Stimulated activated naive CD4-positive, alpha-beta T cell (primary cell): ENCODE data around the gene SMAD6.
"Not testable (repeated sequence)": the region's sequence is repeated elsewhere in the genome, so short reads cannot be mapped to it uniquely, and the experiment has no call there.

Experiments
- DNase-seq, 6 experiments: peaks; one replicate each; lab custom pipeline; 2025; lab: John Stamatoyannopoulos, UW

SMAD6 gene

DNA sequence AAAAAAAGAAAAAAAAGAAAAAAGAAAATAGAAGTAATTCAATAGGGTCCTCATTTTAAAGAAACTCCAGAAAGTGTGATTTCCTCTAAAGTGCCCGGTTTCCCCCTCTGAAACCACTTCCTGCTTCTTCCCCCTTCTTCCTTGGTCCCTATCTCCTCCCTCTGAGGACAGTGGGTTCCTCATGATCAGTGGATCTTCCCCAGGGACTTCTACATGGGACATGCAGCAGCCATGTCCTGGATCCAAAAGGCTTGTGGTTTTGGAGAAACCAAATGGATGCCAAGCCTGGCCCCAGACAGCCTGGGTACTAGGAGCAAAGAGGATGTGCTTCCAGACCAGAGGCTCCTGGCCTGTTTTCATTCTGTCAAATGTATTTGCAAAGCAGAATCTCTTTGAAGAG is 26.6 kb upstream of the SMAD6 start:
- DNase-seq = no peak

DNA sequence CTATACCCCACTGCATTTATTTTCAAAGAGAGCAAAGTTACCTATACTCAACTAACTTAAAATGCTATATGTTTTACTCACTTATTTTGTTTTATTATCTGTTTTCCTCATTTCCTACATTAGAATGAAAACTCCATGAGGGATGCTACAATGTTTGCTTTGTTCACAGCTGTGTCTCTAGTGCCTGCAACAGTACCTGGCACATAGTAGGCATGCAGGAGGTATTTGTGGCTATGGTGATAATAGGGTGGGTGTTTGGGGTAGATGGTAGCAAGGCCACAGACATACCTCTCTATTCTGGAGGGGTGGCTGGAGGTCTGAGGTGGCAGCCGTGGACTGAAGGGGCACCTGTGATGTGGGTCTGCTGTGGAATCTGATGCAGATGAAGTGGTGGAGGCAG is 24.7 kb upstream of the SMAD6 start:
- DNase-seq = no peak

DNA sequence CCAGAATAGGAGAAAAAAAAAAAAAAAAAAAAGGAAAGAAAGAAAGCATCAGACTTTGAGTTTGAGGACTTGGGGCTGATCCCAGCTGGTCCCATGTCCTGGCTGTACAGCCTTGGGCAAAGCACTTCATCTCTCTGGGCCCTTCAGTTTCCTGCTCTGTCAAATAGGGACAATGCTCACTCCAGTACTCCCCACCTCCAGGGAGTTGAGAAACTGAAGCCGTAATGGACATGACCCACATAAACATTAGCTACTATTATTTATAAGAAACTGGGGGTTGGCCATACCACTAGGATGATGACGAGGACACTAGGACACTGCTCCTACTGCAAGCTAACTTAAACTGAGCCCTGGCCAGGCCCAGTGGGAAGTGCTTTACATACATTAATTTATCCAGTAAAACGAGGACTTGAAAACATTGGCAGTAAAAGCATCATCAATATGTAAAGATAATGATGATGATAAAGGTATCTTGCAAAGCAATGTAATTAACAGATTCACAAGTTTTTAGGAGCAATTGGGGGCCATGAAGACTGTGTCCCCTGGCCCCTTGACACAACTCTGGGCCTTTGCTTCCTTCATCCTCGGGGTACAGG is 22.9 kb upstream of the SMAD6 start:
- no peak for DNase-seq

DNA sequence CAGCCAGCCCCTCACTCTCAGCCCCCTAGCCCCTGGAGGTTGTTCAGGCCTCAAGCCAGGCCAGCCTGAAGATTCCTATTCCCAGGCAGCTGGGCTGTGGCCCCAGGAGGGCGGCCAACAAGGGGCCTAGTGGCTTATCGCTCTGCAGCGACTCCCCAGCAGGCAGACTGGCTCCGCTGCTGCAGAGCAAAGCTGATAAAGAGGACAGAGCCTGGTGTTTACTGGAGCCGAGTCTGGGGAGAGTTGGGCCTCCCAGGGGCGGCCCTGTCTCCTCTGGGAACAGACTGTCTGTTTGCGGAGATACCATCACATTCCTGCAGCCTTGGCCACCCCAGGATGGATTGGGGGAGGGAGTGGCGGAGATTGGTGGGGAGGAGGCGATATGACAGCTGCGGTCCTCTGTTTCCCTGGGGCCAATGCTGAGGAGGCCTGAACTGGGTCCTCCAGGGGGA is 22.4 kb upstream of the SMAD6 start:
- no peak for DNase-seq

DNA sequence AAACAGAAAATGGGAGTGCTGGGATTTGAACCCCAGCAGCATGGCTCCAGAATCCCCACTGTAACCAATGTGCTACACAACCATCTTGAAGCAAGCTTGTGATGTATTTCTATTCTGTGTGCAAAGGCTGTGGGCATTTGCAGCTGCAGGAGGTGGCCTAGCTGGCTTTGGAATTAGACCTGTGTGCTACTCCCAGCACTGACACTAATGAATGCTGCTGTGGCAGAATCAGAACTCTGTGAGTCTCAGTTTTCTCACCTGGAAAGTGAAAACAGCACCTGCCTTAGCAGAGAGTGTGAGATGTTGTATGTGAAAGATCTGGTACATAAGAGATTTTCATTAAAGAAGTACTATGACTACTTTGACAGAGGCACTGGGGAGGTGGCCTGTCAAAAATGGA is 21.5 kb upstream of the SMAD6 start:
- no peak for DNase-seq

DNA sequence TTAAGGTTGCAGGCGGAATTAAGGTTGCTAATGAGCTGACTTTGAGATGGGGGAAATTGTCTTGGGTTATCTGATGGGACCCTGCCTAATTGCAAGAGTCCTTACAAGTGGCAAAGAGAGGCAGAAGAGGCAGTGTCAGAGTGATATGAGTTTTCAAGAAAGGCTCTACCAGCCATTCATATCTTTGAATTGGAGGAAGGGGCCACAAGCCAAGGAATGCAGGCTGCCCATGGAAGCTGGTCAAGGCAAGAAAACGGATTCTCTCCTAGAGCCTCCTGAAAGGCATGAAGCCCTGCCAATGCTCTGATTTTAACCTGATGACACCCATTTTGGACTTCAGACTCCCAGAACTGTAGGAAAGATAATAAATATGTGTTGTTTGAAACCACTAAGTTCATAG is 20.6 kb upstream of the SMAD6 start:
- DNase-seq = no peak

DNA sequence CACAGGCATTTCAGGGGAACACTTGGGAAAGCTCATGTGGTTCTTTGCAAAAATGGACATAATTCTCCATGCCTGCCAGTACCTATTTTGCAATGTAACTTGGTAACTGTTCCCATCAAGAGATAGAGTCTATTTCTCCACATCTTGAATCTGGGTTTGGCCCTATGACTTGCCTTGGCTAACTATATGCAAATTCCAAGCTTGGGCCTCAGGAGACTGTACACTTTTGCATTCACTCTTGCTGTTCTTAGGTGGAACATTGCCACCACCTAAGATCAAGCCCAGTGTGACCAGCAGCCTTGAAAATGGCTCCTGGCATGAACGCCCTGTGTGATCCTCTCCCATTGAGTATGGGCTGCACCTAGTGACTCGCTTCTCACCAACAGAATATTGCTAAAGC is 19.8 kb upstream of the SMAD6 start:
- no peak for DNase-seq

DNA sequence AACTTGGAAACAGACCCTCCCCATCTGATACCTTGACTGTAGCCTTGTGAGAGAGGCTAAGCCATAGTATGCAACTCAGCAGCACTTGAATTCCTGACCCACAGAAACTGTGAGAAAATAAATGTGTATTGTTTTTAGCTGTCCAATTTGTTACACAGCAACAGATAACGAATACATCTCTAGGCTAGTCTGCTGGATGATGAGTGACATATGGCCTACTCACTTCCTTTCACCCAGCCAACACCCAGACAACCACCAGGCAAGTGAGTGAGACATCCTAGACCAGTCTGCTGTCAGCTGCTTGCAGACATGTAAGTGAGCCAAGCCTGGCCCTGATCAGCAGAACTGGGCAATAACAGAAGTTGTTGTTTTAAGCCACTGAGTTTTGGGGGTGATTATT is 19.2 kb upstream of the SMAD6 start:
- DNase-seq = no peak

DNA sequence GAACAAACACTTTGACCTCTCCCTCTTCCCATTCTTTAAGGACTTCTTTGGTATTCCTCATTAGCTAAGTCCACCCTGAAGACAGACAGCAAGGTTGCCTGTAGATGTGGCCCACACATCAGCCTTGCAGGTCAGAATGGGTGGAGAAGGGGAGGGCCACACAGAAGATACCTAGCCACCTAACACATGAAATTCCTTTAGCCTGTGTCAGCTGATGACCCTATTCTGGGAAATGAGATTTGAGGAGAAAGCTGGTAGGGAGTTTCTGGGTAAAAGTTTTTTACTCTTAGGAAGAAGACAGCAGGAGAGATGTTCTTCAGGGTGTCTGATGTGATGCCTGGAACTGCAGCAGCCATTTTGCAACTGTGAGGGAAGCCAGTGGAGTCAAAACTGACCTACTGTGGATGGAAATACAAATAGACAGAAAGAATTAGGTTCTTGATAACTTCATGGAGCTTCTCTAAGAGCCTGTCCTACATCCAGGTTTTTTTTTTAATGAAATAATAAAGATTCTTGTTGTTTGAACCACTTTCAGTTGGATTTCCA is 17.8 kb upstream of the SMAD6 start:
- DNase-seq = no peak

DNA sequence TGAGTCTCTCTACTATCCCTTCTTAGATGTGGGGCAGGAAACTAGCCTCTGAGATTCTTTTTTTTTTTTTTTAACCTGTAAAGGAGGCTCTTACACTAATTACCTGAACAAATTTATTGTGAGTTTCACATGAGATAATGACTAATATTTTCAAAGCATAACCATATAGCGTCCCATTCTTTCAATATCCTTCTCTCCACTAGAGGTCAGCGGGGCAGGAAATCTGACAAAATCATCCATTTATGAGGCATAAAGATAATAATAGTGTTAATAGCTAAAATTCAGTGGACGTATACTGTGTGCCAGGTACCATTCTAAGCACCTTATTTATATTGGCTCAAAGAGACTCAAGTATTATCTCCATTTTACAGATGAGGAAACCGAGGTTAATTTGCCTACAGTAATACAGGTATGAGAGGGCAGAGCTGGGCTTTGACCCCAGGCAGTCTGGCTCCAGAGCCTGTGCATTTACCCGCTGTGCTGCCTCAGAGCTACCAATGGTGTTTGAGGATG is 16.3 kb upstream of the SMAD6 start:
- no peak for DNase-seq

DNA sequence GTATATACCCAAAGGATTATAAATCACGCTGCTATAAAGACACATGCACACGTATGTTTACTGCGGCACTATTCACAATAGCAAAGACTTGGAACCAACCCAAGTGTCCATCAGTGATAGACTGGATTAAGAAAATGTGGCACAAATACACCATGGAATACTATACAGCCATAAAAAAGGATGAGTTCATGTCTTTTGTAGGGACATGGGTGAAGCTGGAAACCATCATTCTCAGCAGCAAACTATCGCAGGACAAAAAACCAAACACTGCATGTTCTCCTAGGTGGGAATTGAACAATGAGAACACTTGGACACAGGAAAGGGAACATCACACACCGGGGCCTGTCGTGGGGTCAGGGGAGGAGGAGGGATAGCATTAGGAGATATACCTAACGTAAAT is 11.1 kb upstream of the SMAD6 start:
- DNase-seq = not testable (repeated sequence)

DNA sequence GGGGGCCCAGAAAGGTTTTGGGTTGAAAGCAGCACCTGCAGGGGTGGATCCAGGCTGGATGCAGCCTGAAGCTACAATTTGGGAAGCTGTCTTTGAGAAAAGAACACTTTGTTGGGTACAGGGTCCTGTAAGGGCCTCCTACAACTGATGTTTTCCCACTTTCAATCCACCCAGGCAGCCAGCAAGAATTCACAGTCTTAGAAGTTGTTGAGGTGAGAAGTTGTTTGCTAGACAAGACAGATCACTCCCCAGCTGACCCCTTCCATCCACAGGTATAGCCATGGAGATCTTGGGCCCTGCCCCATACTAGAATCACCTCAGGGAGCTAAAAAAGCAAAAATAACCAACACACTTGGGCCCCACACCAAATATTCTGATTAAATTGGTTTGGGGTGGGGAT is 10.3 kb upstream of the SMAD6 start:
- no peak for DNase-seq

DNA sequence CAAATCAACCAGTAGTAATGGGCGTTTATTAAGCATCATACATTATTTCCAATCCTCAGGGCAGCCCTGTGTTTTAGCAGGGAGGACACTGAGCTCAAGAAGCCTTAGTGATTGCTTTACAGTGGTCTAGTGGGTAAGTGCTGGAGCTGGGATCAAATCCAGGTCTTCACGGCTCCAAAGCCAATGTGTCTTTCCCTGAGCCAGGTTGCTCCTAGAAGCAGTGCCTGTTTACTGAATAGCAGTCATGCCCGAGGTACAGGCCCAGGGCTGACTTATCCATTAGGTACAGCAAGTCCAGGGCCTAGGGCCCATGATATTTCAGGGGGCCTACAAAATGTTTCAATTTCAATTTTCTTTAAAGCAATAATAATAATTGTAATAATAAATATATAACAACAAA is 9.6 kb upstream of the SMAD6 start:
- DNase-seq = no peak

DNA sequence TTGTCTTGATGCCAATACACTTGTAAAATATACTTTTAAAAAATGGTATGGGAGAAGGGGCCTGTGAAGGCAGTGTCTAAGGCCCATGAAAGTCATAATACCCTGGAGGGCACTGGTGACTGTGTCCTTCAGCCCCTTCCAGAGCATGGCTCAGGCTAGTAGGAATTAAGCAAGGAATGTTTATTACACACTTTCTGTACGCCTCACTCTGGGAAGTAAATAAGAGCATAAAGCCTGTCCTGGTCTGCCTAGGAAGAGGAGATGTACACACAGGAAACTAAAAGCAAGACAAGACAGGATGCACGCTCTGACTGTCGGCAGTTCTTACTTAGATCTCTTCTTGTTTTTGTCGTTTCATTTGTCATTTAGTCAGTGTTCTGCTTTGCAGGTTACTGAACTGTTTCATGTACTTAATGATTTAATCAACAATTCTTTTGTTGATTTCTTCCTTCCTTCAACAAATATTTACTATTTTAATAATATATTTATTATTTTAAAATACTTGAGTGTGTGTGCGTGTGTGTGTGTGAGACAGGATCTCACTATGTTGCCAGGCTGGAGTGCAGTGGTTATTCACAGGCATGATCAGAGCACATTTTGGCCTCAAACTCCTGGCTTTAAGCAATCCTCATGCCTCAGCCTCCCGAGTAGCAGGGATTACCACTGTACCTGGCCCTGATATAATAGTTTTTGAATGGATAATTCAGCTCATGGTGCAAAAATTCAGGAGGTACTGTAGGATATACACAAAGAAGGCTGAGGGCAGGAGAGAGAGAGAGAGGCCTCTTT is 9.0 kb upstream of the SMAD6 start:
- DNase-seq = peak in 3 of 6 experiments; percentile 34 to 60 (median 42)

DNA sequence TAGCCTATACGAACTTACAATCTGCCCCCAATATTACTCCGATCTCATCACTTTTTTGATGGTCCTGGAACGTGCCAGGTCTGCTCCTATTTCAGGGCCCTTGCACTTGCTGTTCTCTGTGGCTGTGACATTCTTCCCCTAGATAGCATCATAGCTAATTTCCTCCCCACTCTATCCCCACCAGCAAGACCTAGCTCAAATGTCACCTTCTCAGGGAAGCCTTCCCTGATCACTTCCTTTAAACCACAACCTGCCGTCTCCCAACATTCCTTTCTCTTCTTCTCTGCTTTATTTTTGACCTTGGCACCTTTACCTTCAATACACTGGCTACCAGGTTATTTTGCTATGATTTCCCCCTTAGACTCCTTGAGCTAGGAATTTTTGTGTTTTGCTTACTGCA is 5.3 kb upstream of the SMAD6 start:
- DNase-seq = no peak

DNA sequence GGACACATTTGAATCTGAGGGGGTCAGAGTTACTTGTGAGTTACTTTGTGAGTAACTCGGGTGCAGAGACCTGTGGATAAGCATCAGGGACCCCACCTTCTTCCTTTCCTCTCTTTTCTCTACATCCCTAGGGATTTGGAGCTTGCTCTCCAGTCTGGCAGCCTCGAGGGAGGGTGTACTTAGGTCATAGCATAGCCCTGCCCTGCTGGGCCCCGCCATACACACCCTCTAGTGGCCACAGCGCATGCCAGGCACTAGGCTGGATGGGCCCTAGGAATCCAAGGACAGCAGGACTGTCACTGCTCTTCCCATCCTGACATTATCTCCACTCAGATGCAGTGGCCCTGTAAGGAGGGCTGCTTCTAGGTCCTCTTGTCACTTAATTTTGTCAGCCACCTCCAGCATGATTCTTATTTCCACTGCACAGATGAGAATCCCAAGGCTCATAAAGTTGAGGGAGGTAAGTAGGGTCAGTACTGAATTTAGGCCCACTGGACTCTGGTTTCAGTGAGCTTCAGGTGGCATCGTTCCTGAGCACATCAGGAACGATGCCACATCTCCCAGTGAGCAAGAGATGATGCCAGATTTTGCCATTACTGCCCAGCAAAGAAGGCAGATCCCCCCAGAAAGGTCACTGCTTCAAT is 3.6 kb upstream of the SMAD6 start:
- no peak for DNase-seq

DNA sequence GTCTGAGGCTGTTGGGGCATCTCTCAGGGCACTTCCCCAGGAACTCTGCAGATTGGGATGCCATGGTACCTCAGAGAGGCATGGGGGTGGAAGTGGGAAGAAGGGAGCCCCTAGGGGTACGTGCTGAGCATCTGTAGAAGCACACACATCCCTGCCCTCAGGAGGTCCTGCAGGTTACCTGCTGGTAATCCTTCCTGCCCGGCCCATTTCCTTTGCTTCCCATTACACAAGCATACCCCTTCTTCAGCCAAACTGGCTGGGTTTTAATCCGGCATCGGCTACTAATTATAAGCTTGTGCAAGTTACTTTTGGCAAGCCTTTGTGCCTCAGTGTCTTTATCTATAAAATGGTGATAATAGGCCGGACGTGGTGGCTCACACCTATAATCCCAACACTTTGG is 3.1 kb upstream of the SMAD6 start:
- no peak for DNase-seq

DNA sequence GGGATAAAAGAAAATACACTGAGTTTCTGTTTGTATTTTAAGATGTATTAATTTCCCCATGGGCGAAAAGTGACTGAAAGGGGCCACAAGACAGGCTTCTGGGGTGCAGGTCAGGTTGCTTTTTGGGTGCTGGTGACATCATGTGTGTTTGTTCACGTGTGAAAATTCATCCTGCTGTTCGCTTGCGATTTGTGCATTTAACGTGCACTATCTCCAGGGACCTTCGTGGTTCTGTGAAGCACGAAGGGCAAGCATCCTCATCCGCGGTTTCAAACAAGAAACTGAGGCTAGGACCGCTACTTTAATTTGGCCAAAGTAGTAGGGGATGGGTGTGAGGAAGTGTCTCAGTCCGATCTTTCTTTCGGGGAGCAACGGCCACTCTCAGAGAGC is 1.6 kb upstream of the SMAD6 start:
- DNase-seq = no peak

DNA sequence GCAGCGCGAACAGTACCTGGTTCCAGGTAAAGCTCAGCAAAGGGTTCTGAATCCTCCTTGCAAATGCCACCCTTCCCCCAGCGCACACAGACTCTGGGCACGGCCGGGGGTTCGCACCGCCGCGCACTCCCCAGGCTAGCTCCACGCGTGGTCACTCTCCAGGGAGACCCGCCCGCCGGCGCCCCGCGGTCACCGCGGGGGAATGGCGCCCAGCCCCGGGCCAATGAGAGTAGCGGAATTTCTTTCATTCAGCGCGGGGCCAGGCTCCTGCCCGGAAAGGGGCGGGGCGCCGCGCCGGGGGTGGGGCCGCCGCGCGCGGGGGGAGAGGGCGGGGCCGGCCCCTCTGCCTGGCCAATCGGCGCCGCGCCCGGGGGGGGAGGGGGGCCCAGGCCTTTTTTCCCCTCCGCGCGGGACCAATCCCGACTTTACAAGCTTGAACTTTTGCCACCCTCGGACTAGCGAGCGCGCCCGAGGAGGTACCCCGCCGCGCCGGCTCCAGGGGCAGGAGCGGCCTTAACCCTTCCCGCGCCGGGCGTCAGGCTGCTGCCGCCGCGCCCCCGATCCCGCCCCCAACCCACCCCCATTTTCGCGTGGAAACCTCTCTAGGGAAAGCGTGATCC is 1.1 kb upstream of the SMAD6 start:
- peak; percentile 65 to 87 (median 84) for DNase-seq

DNA sequence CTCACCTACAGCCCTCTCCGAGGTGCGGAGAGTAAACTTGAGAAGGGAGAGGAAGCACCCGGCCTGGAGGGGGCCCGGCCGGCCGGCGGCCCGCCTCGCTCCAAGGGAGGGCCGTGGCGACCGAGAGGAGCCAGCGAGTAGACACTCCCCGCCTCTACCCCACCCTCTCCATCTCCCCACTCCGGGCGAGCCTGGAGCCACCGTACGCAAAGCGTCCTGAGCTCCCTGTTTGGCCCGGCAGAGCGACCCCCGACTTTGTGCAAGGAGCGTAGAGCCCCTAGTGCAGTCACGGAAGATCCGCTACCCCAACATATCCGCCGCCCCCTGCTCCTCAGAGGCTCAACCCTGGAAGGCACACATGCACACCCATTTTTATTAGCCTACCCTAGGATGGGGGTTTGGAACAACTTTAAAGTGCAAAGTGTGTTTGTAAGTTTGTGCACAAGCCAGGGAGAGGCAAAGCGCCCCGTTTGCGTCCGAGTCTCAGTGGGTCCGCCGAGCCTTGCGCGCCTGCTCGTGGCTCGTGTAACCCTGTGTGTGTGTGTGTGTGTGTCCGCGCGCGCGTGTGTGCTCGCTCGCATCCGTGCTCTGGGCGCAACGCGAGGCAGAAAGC is 508 bp upstream of the SMAD6 start:
- DNase-seq = peak in 4 of 6 experiments; percentile 45 to 80 (median 58)

DNA sequence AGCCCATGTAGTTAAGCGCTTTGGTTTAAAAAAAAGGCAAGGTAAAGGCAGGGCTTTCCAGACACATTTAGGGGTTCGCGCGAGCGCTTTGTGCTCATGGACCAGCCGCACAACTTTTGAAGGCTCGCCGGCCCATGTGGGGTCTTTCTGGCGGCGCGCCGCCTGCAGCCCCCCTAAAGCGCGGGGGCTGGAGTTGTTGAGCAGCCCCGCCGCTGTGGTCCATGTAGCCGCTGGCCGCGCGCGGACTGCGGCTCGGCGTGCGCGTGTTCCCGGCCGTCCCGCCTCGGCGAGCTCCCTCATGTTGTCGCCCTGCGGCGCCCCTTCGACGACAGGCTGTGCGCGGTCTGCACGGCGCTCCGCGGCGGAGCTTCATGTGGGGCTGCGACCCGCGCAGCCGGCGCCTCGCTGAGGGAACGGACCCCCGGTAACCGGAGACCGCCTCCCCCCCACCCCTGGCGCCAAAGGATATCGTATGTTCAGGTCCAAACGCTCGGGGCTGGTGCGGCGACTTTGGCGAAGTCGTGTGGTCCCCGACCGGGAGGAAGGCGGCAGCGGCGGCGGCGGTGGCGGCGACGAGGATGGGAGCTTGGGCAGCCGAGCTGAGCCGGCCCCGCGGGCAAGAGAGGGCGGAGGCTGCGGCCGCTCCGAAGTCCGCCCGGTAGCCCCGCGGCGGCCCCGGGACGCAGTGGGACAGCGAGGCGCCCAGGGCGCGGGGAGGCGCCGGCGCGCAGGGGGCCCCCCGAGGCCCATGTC is 927 bp downstream of the SMAD6 start:
- DNase-seq = peak in 4 of 6 experiments; percentile 3 to 18 (median 12)
